ENCODE results near the gene DERL2.

DERL2 gene

DNA sequence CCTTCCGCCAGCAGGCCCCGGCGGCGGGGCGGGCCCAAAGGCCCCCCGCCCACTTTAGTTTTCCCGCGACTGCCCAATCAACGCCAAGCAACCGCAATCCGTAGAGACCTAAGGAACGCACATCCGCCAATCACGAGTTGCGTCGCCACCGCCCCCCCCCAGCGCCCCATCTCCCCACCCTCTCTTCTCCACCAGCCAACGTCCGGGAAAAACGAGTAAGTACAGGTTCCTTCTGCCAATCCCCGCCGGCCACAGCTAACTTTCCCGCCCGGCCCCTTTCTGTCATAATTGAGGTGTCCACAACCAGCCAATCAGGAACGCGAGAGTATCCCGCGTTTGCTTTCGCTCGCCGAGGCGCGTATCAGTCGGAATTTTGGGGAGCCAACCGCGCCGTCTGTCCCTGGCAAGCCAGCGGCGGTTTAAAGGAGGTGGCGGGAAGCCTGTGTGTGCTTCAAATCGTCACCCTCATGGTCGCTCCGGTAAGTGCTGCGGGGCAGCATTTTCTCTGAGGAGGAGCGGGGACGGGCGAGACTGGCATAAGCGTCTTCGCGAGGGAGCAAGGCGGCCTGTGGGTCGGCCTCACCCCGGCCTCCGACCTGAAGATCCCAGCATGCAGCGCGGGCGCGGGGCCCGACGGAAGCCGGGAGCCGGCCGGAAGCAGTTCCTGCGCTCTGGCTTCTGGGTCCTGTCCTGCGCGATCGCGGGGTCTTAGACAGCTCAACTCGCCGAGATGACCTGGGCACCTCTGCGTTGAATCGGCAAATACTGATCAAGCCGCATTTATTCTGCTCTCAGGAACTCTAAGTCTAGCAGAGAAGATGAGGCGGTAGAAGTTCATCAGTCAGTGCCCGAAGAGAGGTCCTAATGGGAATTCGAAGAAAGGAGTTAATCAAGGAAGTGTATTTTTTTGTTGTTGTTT lies 487 bp upstream of the DERL2 start, which contains the start of gene MIS12:
TSS of gene MIS12 (plus strand) at position 361 of the 919 bp plus-strand sequence. CDS start 2,297 bp downstream, outside the sequence.
- no peak for TF ChIP-seq LEF1 (IDR thresholded peaks at IDR 0.05; ENCODE audit: borderline replicate concordance)
- TF ChIP-seq BHLHE40 (IDR thresholded peaks at IDR 0.05; ENCODE audit: borderline replicate concordance): no peak
- no peak for TF ChIP-seq TARDBP (IDR thresholded peaks at IDR 0.05)
- TF ChIP-seq, protein P1, sequence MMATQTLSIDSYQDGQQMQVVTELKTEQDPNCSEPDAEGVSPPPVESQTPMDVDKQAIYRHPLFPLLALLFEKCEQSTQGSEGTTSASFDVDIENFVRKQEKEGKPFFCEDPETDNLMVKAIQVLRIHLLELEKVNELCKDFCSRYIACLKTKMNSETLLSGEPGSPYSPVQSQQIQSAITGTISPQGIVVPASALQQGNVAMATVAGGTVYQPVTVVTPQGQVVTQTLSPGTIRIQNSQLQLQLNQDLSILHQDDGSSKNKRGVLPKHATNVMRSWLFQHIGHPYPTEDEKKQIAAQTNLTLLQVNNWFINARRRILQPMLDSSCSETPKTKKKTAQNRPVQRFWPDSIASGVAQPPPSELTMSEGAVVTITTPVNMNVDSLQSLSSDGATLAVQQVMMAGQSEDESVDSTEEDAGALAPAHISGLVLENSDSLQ (IDR thresholded peaks at IDR 0.05): peak; percentile 88
- TF ChIP-seq FOXA1 (IDR thresholded peaks at IDR 0.05): no peak
- no peak for TF ChIP-seq SP1 (IDR thresholded peaks at IDR 0.05)
- no peak for TF ChIP-seq NFRKB (IDR thresholded peaks at IDR 0.05)
- TF ChIP-seq ARNT (IDR thresholded peaks at IDR 0.05): no peak
- TF ChIP-seq FOXM1 (IDR thresholded peaks at IDR 0.05; ENCODE audit: borderline replicate concordance): no peak
- no peak for TF ChIP-seq CTBP1 (IDR thresholded peaks at IDR 0.05; ENCODE audit: borderline replicate concordance)
- TF ChIP-seq FOXK2 (IDR thresholded peaks at IDR 0.05): no peak
- 0 out of 2 replicates have a peak, but pooled peaks have one; percentile 40 for TF ChIP-seq ELF4 (IDR thresholded peaks at IDR 0.05)
- no peak for TF ChIP-seq SUZ12 (IDR thresholded peaks at IDR 0.05)
- no peak for TF ChIP-seq ZNF384 (IDR thresholded peaks at IDR 0.05)
- TF ChIP-seq L3MBTL2 (conservative IDR thresholded peaks at IDR 0.05): peak; percentile 100
- 0 out of 2 replicates have a peak, but pooled peaks have one; percentile 10 for TF ChIP-seq HDGF (IDR thresholded peaks at IDR 0.05; ENCODE audit: borderline replicate concordance)
- CTCF ChIA-PET: interaction anchor here (0.6 to 1.1 kb wide), 2 partner anchors 10 to 47 kb away, joined by 5 to 6 read pairs; partner anchors contain the start of gene C1QBP
- DNase-seq (ENCODE audit: extremely low spot score): peak; percentile 97
- POLR2A ChIA-PET: interaction anchor here (0.6 to 5.1 kb wide), 23 partner anchors 9 to 1153 kb away, joined by 3 to 71 read pairs (median 6); partner anchors contain the start of genes C1QBP, DHX33 and NUP88

DNA sequence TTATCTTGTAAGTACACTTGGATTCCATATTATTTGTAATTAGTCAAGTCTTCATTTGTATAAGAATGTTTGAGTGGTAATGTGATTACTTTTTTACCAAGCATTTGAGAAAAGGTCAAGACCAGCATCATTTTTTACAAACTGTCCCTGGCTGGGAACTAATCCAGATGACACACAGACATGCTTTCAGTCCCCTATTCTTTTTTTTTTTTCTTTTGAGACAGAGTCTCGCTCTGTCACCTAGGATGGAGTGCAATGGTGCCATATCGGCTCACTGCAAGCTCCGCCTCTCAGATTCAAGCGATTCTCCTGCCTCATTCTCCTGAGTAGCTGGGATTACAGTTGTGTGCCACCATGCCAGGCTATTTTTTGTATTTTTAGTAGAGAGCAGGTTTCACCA lies 4.5 kb downstream of the DERL2 start:
- CTCF ChIA-PET: no interaction called here

DNA sequence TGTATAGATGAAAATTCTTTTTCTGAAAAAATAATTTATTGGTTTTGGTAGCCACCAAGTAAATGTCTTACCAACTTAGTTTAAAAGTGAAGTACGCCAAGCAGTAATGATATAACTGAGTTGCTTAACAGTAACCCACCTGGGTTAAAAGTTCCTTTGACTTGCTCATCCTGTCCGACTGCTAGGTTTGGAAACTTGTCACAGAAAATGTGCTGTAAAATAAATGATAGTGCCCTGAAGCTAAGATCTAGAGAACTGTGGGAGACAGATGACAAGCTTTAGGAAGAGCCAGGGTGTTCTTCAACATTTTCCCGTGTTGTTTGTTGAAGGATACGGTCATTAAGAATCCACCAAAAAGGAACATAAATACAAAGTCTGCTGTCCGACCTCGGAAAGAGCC lies 5.0 kb downstream of the DERL2 start:
- TF ChIP-seq FOXK2 (IDR thresholded peaks at IDR 0.05) (no peak), SP1 (IDR thresholded peaks at IDR 0.05) (no peak), LEF1 (IDR thresholded peaks at IDR 0.05; ENCODE audit: borderline replicate concordance) (no peak), FOXA1 (IDR thresholded peaks at IDR 0.05) (no peak), NFRKB (IDR thresholded peaks at IDR 0.05) (no peak), BHLHE40 (IDR thresholded peaks at IDR 0.05; ENCODE audit: borderline replicate concordance) (no peak)
- POLR2A ChIA-PET: no interaction called here
- CTCF ChIA-PET: no interaction called here
- DNase-seq (ENCODE audit: extremely low spot score): no peak

More for the DNA sequence above, 4.5 kb downstream of the DERL2 start:
- POLR2A ChIA-PET: no interaction called here
- no peak for DNase-seq (ENCODE audit: extremely low spot score)
- no peak for TF ChIP-seq CTBP1 (IDR thresholded peaks at IDR 0.05; ENCODE audit: borderline replicate concordance)
- TF ChIP-seq NFRKB (IDR thresholded peaks at IDR 0.05): no peak
- no peak for TF ChIP-seq ZNF384 (IDR thresholded peaks at IDR 0.05)
- no peak for TF ChIP-seq BHLHE40 (IDR thresholded peaks at IDR 0.05; ENCODE audit: borderline replicate concordance)
- TF ChIP-seq SUZ12 (IDR thresholded peaks at IDR 0.05): no peak
- TF ChIP-seq SP1 (IDR thresholded peaks at IDR 0.05): no peak
- TF ChIP-seq FOXA1 (IDR thresholded peaks at IDR 0.05): no peak

DNA sequence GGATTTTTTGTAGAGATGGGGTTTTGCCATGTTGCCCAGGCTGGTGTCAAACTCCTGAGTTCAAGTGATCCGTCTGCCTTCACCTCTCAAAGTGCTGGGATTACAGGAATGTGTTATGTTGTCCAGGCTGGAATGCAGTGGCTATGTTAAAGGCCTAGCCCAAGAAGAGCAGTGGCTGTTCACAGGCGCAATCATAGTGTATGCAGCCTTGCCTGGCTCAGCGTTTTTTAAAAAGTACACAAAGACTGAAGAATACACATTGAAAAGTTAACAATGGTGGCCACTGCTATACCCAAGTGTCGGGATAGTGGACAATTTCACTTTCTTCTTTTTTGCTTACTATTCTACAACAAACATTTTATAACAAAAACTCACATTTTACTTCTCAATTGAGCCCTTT lies 7.0 kb downstream of the DERL2 start:
- ChIA-PET CTCF (no interaction called here), POLR2A (no interaction called here)
- TF ChIP-seq TARDBP (IDR thresholded peaks at IDR 0.05) (no peak), SP1 (IDR thresholded peaks at IDR 0.05) (no peak), HDGF (IDR thresholded peaks at IDR 0.05; ENCODE audit: borderline replicate concordance) (no peak), FOXA1 (IDR thresholded peaks at IDR 0.05) (no peak), SUZ12 (IDR thresholded peaks at IDR 0.05) (no peak), ELF4 (IDR thresholded peaks at IDR 0.05) (no peak)
- DNase-seq (ENCODE audit: extremely low spot score): no peak

DNA sequence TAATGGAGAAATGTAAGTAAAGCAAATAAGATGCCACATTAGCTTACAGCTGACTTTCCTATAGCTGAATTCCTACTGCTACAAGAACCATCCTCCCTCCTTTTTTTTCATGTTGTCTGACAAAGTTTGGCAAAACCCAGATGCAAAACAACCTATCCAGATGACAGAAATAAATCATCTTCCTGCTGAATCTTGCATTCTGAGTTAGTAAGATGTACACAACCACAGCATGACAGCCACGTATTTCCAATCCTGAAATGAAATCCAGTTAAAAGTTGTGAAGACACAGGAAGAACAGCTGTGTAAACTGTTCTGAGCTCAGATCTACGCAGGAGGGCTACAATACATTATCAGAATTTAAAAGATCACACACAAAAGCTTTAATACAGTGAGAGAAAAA lies 12.1 kb downstream of the DERL2 start:
- no peak for TF ChIP-seq SP1 (IDR thresholded peaks at IDR 0.05)
- TF ChIP-seq FOXK2 (IDR thresholded peaks at IDR 0.05): no peak
- TF ChIP-seq NFRKB (IDR thresholded peaks at IDR 0.05): no peak
- no peak for TF ChIP-seq TARDBP (IDR thresholded peaks at IDR 0.05)
- TF ChIP-seq HDGF (IDR thresholded peaks at IDR 0.05; ENCODE audit: borderline replicate concordance): no peak
- no peak for TF ChIP-seq ELF4 (IDR thresholded peaks at IDR 0.05)
- no peak for TF ChIP-seq L3MBTL2 (conservative IDR thresholded peaks at IDR 0.05)
- no peak for TF ChIP-seq FOXM1 (IDR thresholded peaks at IDR 0.05; ENCODE audit: borderline replicate concordance)
- no peak for TF ChIP-seq CTBP1 (IDR thresholded peaks at IDR 0.05; ENCODE audit: borderline replicate concordance)
- TF ChIP-seq SUZ12 (IDR thresholded peaks at IDR 0.05): no peak
- TF ChIP-seq, protein P1 (IDR thresholded peaks at IDR 0.05): no peak
- TF ChIP-seq ZNF384 (IDR thresholded peaks at IDR 0.05): no peak
- TF ChIP-seq FOXA1 (IDR thresholded peaks at IDR 0.05): no peak
- no peak for TF ChIP-seq BHLHE40 (IDR thresholded peaks at IDR 0.05; ENCODE audit: borderline replicate concordance)
- no peak for TF ChIP-seq ARNT (IDR thresholded peaks at IDR 0.05)
- POLR2A ChIA-PET: interaction anchor here (2.1 kb wide), 1 partner anchor 13 kb away, joined by 8 read pairs; the partner anchor contains the start of genes DERL2 and MIS12
- CTCF ChIA-PET: no interaction called here
- no peak for DNase-seq (ENCODE audit: extremely low spot score)

DNA sequence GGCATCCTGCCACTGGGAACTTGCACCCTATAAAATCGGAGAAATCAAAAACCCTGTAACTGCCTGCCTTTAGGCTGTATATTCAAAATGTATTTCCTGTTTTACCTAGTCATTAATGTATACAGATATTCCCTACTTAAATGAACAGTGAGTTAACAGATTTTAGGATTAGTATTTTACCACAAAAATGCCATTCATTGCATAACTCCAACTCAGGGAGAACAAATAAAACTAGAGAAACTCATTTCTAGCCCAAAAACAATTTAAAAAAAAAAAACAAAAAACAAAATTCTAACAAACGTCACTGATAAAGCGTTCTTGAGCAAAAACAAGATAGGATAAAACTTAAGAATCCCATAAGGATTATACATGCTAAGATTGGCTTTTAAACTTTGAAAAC lies 13.5 kb downstream of the DERL2 start:
- CTCF ChIA-PET: no interaction called here
- POLR2A ChIA-PET: interaction anchor here (2.1 kb wide), 1 partner anchor 14 kb away, joined by 8 read pairs; the partner anchor contains the start of genes DERL2 and MIS12
- TF ChIP-seq LEF1 (IDR thresholded peaks at IDR 0.05; ENCODE audit: borderline replicate concordance): no peak
- no peak for TF ChIP-seq ARNT (IDR thresholded peaks at IDR 0.05)
- no peak for TF ChIP-seq SUZ12 (IDR thresholded peaks at IDR 0.05)
- TF ChIP-seq SP1 (IDR thresholded peaks at IDR 0.05): no peak
- no peak for TF ChIP-seq FOXM1 (IDR thresholded peaks at IDR 0.05; ENCODE audit: borderline replicate concordance)
- TF ChIP-seq, protein P1 (IDR thresholded peaks at IDR 0.05): no peak
- TF ChIP-seq ZNF384 (IDR thresholded peaks at IDR 0.05): no peak
- TF ChIP-seq FOXA1 (IDR thresholded peaks at IDR 0.05): no peak
- TF ChIP-seq FOXK2 (IDR thresholded peaks at IDR 0.05): no peak
- TF ChIP-seq CTBP1 (IDR thresholded peaks at IDR 0.05; ENCODE audit: borderline replicate concordance): no peak
- TF ChIP-seq NFRKB (IDR thresholded peaks at IDR 0.05): no peak
- TF ChIP-seq BHLHE40 (IDR thresholded peaks at IDR 0.05; ENCODE audit: borderline replicate concordance): no peak
- no peak for TF ChIP-seq L3MBTL2 (conservative IDR thresholded peaks at IDR 0.05)
- no peak for TF ChIP-seq HDGF (IDR thresholded peaks at IDR 0.05; ENCODE audit: borderline replicate concordance)
- TF ChIP-seq ELF4 (IDR thresholded peaks at IDR 0.05): no peak
- TF ChIP-seq TARDBP (IDR thresholded peaks at IDR 0.05): no peak
- no peak for DNase-seq (ENCODE audit: extremely low spot score)
